ENCODE measurements around the gene SMURF1. TPM values are rescaled to one million over a fixed set of nuclear protein-coding genes. Genes with fewer than 3 reads are reported as not detected.

SMURF1 gene
- total and polyA plus RNA-seq, 2 of the 8 experiments (the other 6 are each of a cell fraction or from before 2014, with no cell fraction given) = 9.6 to 24.5 TPM

DNA sequence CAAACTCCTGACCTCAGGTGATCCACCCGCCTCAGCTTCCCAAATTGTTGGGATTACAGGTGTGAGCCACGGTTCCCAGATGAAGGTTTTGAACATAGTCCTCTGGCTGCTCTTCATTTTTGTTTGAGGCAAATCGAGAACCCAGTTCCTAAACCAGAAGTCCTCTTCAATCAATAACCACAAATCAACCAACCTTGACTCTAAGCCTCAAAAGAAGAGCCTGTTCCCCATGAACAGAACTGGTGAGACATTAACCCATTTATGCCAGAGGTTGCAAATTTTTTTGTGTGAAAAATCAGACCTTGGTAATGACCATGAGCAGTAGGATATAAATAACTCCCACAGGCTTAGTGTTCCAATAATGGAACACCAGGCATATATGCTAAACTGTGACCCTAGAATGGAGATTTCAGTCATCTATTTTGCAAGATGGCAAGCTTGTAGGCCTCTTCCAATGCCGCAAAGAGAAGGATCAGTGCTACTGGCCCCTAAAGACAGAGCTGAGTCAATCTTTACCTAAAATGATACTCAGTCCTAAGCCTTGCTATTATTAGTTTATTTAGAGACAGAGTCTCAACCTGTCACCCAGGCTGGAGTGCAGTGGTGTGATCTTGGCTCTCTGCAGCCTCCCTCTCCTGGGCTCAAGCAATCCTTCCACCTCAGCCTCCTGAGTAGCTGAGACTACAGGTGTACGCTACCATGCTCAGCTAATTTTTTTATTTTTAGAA lies 48.1 kb upstream of the SMURF1 start:
- Histone ChIP-seq H2BK5ac (ENCODE audit: low read depth, low read length) (no peak overlapping the region), H3K9me3 (ENCODE audit: insufficient read depth in 2 of 2, low read depth in 1 of 2, low read length in 1 of 2) (no peaks in the 10 kb centered on the region), H3K27me3 (replicated peaks in 1 of 4; ENCODE audit: control insufficient read depth in 3 of 4, extremely low read depth in 1 of 4, insufficient read depth in 3 of 4, low read length in 3 of 4) (no peaks in the 10 kb centered on the region; a peak in 1 of 7 replicates), H3K27ac (ENCODE audit: low read depth, low read length) (no peak overlapping the region), H2AFZ (ENCODE audit: low read length) (no peak overlapping the region), H4K5ac (ENCODE audit: insufficient read length, low read depth, low read length) (no peak overlapping the region), H2BK15ac (ENCODE audit: low read length) (no peak overlapping the region), H3K18ac (ENCODE audit: extremely low read depth, low read length) (no peak overlapping the region), H3K9ac (replicated peaks in 1 of 4; ENCODE audit: extremely low read depth in 1 of 4, low read depth in 3 of 4, low read length in 3 of 4) (no peak overlapping the region), H2BK120ac (replicated peaks; ENCODE audit: low read depth, low read length) (no peak overlapping the region), H3K36me3 (ENCODE audit: control insufficient read depth in 2 of 4, insufficient read depth in 4 of 4, low read length in 3 of 4) (no peaks in the 10 kb centered on the region), H3K56ac (replicated peaks; ENCODE audit: insufficient read length, low read depth, low read length) (no peak overlapping the region), H3K23ac (ENCODE audit: insufficient read length) (no peak overlapping the region), H3K23me2 (ENCODE audit: low read depth, low read length) (no peaks in the 10 kb centered on the region), H4K8ac (ENCODE audit: extremely low read depth, insufficient read depth, low read length) (no peak overlapping the region), H3K14ac (ENCODE audit: insufficient read length) (no peak overlapping the region), H2AK5ac (ENCODE audit: low read depth, low read length) (no peak overlapping the region), H3K4me2 (ENCODE audit: insufficient read depth in 1 of 2, low read depth in 2 of 2, low read length in 2 of 2) (no peak overlapping the region), H2BK12ac (ENCODE audit: low read depth, low read length) (no peak overlapping the region), H3K4ac (replicated peaks; ENCODE audit: insufficient read length, low read depth, low read length) (no peak overlapping the region), H4K20me1 (replicated peaks in 1 of 2; ENCODE audit: control insufficient read depth in 1 of 2, insufficient read depth in 2 of 2, low read length in 2 of 2) (no peaks in the 10 kb centered on the region), H3K79me1 (ENCODE audit: low read depth, low read length) (no peaks in the 10 kb centered on the region), H3K4me3 (ENCODE audit: extremely low read depth in 1 of 4, insufficient read depth in 2 of 4, low read depth in 3 of 4, low read length in 4 of 4) (no peak overlapping the region), H2BK20ac (ENCODE audit: low read length) (no peak overlapping the region), H4K91ac (replicated peaks; ENCODE audit: insufficient read length, low read length) (no peak overlapping the region), H3K79me2 (ENCODE audit: control insufficient read depth in 1 of 2, insufficient read depth in 2 of 2, low read length in 2 of 2) (no peaks in the 10 kb centered on the region), H3K4me1 (replicated peaks in 1 of 4; ENCODE audit: control insufficient read depth in 3 of 4, insufficient read depth in 4 of 4, low read length in 3 of 4) (no peaks in the 10 kb centered on the region; a peak in 2 of 7 replicates)
- ChIA-PET CTCF (ENCODE audit: partially characterized antibody) (interaction anchor here (1.0 kb wide), 1 partner anchor 156 kb away, joined by 3 read pairs; no protein-coding TSS in a partner anchor), POLR2A (ENCODE audit: partially characterized antibody) (no interaction called here)
- 91% methylated on average over 5 of the region's 5 CpGs; no CpG with 5 or more reads in 1 of the 2 experiments for WGBS, 2 experiments (ENCODE audit: extremely low coverage in 1 of 2, insufficient coverage in 1 of 2, insufficient read length in 1 of 2, insufficient replicate concordance in 2 of 2, low coverage in 1 of 2, low lambda C conversion rate in 2 of 2, missing lambda C conversion rate in 1 of 2)
- FAIRE-seq (no peak), DNase-seq (ENCODE audit: low read depth in 1 of 2, low spot score in 2 of 2) (no peak)
- TF ChIP-seq KDM5A (IDR thresholded peaks at IDR 0.05; ENCODE audit: low read length) (no peak), KDM1A (IDR thresholded peaks at IDR 0.05; ENCODE audit: borderline replicate concordance, low read length) (no peak), SIRT6 (IDR thresholded peaks at IDR 0.05; ENCODE audit: low read length) (no peak), GABPA (IDR thresholded peaks at IDR 0.05; ENCODE audit: borderline replicate concordance, insufficient read depth, low read length) (no peak), EP300 (IDR thresholded peaks at IDR 0.05; ENCODE audit: borderline replicate concordance in 1 of 2, low read depth in 2 of 2, low read length in 2 of 2) (no peak), GTF2F1 (IDR thresholded peaks at IDR 0.05; ENCODE audit: borderline replicate concordance, low read depth, low read length) (no peak), CEBPB (IDR thresholded peaks at IDR 0.05; ENCODE audit: low read depth, low read length) (no peak)
- TF ChIP-seq, protein P1, sequence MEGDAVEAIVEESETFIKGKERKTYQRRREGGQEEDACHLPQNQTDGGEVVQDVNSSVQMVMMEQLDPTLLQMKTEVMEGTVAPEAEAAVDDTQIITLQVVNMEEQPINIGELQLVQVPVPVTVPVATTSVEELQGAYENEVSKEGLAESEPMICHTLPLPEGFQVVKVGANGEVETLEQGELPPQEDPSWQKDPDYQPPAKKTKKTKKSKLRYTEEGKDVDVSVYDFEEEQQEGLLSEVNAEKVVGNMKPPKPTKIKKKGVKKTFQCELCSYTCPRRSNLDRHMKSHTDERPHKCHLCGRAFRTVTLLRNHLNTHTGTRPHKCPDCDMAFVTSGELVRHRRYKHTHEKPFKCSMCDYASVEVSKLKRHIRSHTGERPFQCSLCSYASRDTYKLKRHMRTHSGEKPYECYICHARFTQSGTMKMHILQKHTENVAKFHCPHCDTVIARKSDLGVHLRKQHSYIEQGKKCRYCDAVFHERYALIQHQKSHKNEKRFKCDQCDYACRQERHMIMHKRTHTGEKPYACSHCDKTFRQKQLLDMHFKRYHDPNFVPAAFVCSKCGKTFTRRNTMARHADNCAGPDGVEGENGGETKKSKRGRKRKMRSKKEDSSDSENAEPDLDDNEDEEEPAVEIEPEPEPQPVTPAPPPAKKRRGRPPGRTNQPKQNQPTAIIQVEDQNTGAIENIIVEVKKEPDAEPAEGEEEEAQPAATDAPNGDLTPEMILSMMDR (IDR thresholded peaks at IDR 0.05; ENCODE audit: control extremely low read depth in 1 of 3, insufficient read depth in 1 of 3, low read depth in 1 of 3, low read length in 3 of 3) = no peak

Measured in H1 (cell line).